OCI-LY7 (cell line): ENCODE data around the gene TP73.

ENCODE experiments used
- EZH2phosphoT487 ChIP-seq: fragments of 200-600 bp; sonication (generic); IDR thresholded peaks from 2 replicates; pipeline ENCODE4 v1.6.1; 2018; ENCODE audit warnings: low read depth, borderline replicate concordance, mild to moderate bottlenecking, mixed run types, antibody characterized with exemption, low read length, moderate library complexity, mixed read lengths
- TF ChIP-seq, protein P1 (sequence below): fragments of 200-600 bp; sonication (generic); conservative IDR thresholded peaks from 2 replicates; pipeline ENCODE4 v1.5.1; 2014; ENCODE audit warnings: mild to moderate bottlenecking, antibody characterized with exemption, low read length, moderate library complexity, mixed read lengths

GRCh38 chr1:3747903-3748302 is 95.6 kb downstream of the TP73 start:
- TF ChIP-seq, protein P1, sequence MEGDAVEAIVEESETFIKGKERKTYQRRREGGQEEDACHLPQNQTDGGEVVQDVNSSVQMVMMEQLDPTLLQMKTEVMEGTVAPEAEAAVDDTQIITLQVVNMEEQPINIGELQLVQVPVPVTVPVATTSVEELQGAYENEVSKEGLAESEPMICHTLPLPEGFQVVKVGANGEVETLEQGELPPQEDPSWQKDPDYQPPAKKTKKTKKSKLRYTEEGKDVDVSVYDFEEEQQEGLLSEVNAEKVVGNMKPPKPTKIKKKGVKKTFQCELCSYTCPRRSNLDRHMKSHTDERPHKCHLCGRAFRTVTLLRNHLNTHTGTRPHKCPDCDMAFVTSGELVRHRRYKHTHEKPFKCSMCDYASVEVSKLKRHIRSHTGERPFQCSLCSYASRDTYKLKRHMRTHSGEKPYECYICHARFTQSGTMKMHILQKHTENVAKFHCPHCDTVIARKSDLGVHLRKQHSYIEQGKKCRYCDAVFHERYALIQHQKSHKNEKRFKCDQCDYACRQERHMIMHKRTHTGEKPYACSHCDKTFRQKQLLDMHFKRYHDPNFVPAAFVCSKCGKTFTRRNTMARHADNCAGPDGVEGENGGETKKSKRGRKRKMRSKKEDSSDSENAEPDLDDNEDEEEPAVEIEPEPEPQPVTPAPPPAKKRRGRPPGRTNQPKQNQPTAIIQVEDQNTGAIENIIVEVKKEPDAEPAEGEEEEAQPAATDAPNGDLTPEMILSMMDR, result no peak
- TF ChIP-seq EZH2phosphoT487, result no peak
